Adrenal gland (tissue), 5 donors: ENCODE measurements around the gene SMAD7.

Source experiments
- POLR2A ChIP-seq, 2 donors: fragments of 450-650 bp; IDR thresholded peaks; one replicate each; pipeline ENCODE4 v1.6.1; 2017; ENCODE audit warnings: antibody characterized with exemption in 2 of 2, mild to moderate bottlenecking in 2 of 2, moderate library complexity in 1 of 2
- TF ChIP-seq, protein P1 (sequence below), 6 experiments: fragments of 450-650 bp in 4 of 6; fragments of 200-600 bp in 2 of 6; sonication (generic) in 1 of 6; IDR thresholded peaks; 1 replicate in 5 of 6; 2 replicates in 1 of 6; pipeline versions ENCODE4 v1.5.1 to v1.8.0; 2016 to 2021; ENCODE audit warnings: antibody characterized with exemption in 6 of 6, mild to moderate bottlenecking in 2 of 6, moderate library complexity in 1 of 6
- donor health status: DM: no; HTN: no; CAD: no.

GRCh38 chr18:48914581-48915251 lies 36.0 kb downstream of the SMAD7 start:
- TF ChIP-seq POLR2A (IDR thresholded peaks at IDR 0.05) = no peak
- TF ChIP-seq, protein P1, sequence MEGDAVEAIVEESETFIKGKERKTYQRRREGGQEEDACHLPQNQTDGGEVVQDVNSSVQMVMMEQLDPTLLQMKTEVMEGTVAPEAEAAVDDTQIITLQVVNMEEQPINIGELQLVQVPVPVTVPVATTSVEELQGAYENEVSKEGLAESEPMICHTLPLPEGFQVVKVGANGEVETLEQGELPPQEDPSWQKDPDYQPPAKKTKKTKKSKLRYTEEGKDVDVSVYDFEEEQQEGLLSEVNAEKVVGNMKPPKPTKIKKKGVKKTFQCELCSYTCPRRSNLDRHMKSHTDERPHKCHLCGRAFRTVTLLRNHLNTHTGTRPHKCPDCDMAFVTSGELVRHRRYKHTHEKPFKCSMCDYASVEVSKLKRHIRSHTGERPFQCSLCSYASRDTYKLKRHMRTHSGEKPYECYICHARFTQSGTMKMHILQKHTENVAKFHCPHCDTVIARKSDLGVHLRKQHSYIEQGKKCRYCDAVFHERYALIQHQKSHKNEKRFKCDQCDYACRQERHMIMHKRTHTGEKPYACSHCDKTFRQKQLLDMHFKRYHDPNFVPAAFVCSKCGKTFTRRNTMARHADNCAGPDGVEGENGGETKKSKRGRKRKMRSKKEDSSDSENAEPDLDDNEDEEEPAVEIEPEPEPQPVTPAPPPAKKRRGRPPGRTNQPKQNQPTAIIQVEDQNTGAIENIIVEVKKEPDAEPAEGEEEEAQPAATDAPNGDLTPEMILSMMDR (IDR thresholded peaks at IDR 0.05) = no peak
